GM13977 (cell line): ENCODE results near the gene EFCAB11.

ENCODE experiments used
- DNase-seq: peaks from one replicate; pipeline ENCODE4 v3.0.0; 2012; ENCODE audit warnings: low spot score
- in situ Hi-C: fragments of 300-500 bp; cut with MboI; formaldehyde crosslinking; loops from one replicate; pipeline ENCODE4 v1.12.0; 2022; ENCODE audit warnings: low sequenced_read_pairs, low pct_unique_long_range_greater_than_20kb, mixed read lengths, inconsistent platforms; ENCODE audit not compliant: unreplicated experiment
- TF ChIP-seq, protein P1 (sequence below): IDR thresholded peaks from 2 replicates; pipeline ENCODE4 v1.5.1; 2012; ENCODE audit warnings: mild to moderate bottlenecking, control low read depth; ENCODE audit not compliant: insufficient read depth; ENCODE audit errors: extremely low read depth, missing control alignments

The EFCAB11 gene

DNA sequence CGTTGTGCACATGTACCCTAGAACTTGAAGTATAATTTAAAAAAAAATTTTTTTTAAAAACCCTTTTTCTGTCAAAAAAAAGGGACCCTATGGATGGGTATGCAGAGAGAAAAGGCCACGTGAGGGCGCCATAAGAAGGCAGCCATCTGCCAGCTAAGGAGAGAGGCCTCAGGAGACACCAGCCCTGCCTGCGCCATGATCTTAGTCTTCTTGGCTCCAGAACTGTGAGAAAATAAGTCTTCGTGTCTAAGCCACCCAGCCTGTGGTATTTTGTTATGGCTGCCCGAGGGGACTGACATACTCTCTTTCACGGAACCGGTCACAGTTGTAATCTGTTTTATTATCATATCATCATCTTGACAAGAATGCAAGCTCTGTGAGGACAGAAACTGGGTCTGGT, 174.8 kb downstream of the EFCAB11 start:
- TF ChIP-seq, protein P1, sequence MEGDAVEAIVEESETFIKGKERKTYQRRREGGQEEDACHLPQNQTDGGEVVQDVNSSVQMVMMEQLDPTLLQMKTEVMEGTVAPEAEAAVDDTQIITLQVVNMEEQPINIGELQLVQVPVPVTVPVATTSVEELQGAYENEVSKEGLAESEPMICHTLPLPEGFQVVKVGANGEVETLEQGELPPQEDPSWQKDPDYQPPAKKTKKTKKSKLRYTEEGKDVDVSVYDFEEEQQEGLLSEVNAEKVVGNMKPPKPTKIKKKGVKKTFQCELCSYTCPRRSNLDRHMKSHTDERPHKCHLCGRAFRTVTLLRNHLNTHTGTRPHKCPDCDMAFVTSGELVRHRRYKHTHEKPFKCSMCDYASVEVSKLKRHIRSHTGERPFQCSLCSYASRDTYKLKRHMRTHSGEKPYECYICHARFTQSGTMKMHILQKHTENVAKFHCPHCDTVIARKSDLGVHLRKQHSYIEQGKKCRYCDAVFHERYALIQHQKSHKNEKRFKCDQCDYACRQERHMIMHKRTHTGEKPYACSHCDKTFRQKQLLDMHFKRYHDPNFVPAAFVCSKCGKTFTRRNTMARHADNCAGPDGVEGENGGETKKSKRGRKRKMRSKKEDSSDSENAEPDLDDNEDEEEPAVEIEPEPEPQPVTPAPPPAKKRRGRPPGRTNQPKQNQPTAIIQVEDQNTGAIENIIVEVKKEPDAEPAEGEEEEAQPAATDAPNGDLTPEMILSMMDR: no peak
- DNase-seq: no peak
- in situ Hi-C loops: loop anchor here (10.0 kb wide), 1 partner anchor 345 kb away; no protein-coding TSS in a partner anchor

- in situ Hi-C loops: loop anchor here (10.0 kb wide), 1 partner anchor 341 kb away; no protein-coding TSS in a partner anchor
- TF ChIP-seq, protein P1: no peak
- no peak for DNase-seq
These were observed 178.6 kb downstream of the EFCAB11 start for GRCh38 chr14:89775946-89776345.

DNA sequence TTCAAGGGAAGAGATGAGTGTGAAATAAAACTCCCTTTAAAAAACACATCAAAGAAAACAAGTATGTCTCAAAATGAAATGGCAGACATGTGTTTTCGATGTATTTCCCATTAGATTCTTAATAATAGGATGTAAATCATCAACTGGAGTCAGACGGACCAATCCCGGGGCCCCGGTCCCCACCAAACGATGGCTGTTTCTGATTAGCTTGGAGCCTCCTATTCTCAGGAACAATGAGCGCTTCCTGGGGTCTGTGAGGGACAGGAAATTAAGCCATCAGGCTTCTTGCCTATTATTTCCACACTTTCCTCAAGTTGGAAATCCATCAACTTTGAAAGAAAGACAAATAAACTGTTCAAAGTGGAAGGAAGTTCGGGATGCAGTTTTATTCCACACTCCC, 179.4 kb downstream of the EFCAB11 start:
- TF ChIP-seq, protein P1: no peak
- no peak for DNase-seq
- in situ Hi-C loops: loop anchor here (10.0 kb wide), 1 partner anchor 340 kb away; no protein-coding TSS in a partner anchor

GRCh38 chr14:89773644-89774316, 180.8 kb downstream of the EFCAB11 start:
- in situ Hi-C loops: loop anchor here (10.0 to 25.0 kb wide), 2 partner anchors 339 to 736 kb away; no protein-coding TSS in a partner anchor
- peak; percentile 52 for DNase-seq
- TF ChIP-seq, protein P1: no peak

DNA sequence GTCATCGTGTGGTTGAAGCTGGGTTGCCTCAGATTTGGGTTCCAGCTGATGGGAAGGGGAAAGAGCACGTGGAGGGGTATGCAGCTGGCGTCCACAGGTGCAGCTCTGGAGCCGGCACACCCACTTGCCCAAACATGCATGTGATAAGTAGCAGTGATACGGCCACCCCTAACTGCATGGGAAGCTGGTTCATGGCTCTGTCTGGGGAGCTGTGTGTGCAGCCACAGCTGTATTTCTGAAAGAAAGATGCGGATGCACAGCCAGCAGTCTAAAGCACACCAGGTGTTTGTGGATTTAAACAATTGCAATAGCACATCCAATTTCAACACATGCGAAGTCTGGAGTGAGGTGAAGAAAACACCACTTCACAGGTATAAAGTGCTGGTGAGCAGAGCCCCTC, 181.4 kb downstream of the EFCAB11 start:
- DNase-seq: no peak

DNA sequence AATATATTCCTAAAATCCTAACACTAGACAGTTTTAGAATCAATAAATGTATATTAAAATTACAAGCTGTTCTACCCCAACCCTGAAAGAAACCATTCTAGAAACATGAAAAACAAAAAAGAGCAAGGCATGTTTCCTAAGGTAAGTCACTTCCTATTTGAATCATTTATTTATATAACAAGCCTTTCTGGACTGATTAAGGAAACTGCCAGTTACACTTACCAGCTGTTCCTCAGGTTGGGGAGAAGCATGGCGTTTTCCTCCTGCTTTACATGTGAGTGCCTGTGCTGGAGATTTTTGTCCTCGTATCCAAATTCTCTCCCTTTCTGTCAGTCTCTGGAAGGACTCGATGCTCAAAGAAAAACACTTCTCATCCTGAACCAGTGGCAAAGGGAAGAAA, 183.3 kb downstream of the EFCAB11 start:
- DNase-seq: no peak
- TF ChIP-seq, protein P1: no peak
- in situ Hi-C loops: loop anchor here (10.0 to 25.0 kb wide), 2 partner anchors 336 to 734 kb away; no protein-coding TSS in a partner anchor

More for the DNA sequence above, 181.4 kb downstream of the EFCAB11 start:
- in situ Hi-C loops: loop anchor here (10.0 to 25.0 kb wide), 2 partner anchors 338 to 736 kb away; no protein-coding TSS in a partner anchor
- TF ChIP-seq, protein P1: no peak
